NCI-H2107 (cell line): ENCODE data around the gene RAB32.

ENCODE experiments used
- DNase-seq: peaks from one replicate; lab custom pipeline; 2025; lab: John Stamatoyannopoulos, UW

Gene RAB32

GRCh38 chr6:146582857-146583256, 39.2 kb downstream of the RAB32 start:
- DNase-seq, result no peak

GRCh38 chr6:146583966-146584365, 40.3 kb downstream of the RAB32 start:
- DNase-seq, result no peak

GRCh38 chr6:146587459-146587858, 43.8 kb downstream of the RAB32 start:
- DNase-seq, result no peak

DNA sequence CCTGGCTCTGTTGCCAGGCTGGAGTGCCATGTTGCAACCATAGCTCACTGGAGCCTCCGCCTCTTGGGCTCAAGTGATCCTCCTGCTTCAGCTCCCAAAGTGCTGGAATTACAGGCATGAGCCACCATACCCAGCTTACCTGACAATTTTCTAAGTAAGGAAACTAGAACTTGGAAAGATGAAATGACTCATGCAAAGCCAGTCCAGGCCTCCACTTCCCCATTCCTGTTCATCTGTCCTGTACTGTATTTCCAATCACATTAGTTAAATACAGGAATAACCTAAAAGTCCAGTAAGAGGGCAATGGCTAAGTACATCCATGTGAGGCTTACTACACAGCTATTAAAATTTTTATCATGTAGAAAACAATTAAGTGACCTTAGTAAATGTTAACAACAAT, 46.9 kb downstream of the RAB32 start:
- no peak for DNase-seq

DNA sequence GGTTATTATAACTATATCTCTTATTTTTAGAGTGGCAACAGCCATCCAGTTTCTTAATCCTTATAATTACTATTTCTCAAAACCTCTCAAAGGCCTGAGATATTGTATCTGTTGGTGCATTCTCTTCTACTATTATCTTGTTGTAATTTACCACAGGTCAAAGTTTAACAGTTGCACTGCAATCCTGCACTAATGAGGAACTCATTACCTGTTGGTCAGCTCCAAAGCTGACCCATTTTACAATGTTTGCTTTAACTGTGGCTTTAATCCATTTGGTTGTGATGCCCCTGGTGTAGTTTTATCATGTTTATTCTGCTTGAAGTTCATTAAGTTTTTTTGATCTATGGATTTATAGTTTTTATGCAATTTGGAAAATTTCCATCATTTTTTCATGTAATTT, 48.8 kb downstream of the RAB32 start:
- no peak for DNase-seq

DNA sequence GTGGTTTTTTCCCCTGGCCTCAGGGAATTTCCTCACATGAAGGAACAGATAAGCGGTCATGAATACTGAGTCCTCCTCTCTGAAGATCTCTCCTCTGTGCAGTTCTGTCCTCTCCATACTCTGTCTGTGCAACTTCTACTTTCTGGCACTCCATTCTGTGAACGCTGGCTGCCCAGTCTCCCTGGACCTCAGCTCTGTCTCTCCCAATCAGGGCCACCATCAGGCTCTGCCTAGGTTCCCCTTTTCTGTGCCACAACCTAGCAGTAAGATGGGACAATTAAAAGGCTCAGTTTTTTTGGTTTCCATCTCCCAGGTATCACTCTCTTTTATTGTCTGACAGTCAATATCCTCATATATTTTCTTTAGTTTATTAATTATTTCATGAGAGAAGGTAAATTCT, 50.4 kb downstream of the RAB32 start:
- DNase-seq, result no peak

GRCh38 chr6:146594495-146594894, 50.9 kb downstream of the RAB32 start:
- DNase-seq, result no peak

DNA sequence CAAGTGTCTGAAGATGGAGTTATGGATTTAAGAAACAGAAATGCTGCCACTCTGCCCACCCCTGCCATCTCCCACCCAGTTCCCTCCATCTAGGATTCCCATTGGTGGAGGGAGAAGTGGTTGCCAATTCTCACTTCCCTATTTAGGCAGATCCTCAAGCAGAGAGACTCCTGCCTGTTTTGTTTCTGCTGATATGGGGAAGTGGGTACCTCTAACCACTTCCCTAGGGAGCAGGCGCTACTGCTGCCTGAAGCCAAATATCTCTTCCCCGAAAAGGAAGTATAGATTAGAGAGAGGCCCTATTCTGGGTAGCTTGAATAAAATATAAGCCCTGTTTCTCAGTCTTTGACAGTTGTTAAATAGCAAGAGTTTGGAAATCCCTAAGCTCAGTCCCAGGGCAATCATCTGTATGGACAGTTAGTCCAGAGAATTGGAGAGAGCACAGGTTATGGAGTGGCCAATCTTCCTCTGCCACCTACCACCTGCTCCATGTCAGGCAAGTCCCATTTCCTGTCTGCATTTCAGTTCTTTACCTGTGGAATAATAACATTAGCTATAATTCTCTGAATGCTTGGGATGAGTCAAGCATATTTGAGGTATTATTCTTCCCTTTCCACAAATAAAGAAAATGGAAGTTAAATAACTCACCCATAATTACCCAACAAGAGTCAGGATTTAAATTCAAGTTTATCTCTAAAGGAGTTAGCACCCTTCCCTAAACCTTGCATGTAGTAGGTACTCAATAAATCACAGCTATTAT, 52.5 kb downstream of the RAB32 start:
- no peak for DNase-seq

GRCh38 chr6:146598772-146599405, 55.3 kb downstream of the RAB32 start, which contains the start of gene ADGB:
Gene ADGB (plus strand): TSS chr6:146598972. CDS start chr6:146599041, 69 bp downstream.
- DNase-seq, result no peak

DNA sequence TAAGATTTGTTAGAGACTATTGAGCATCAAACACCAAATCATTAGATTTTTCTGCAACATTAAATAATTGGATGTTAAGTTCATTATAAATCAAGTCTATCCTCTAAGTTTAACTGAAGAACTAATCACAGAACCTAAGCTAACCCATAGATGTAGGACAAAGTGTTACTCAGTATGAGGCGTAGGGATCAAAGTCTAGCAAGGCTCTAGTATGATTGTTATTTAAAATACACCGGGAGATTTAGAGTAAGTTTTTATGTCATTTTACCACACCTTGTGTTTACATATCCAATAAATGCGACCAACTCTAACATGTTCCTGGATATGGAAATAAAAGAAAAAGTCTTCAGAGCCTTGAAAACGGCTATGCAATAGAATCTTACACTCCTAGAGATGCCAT, 57.7 kb downstream of the RAB32 start:
- no peak for DNase-seq

DNA sequence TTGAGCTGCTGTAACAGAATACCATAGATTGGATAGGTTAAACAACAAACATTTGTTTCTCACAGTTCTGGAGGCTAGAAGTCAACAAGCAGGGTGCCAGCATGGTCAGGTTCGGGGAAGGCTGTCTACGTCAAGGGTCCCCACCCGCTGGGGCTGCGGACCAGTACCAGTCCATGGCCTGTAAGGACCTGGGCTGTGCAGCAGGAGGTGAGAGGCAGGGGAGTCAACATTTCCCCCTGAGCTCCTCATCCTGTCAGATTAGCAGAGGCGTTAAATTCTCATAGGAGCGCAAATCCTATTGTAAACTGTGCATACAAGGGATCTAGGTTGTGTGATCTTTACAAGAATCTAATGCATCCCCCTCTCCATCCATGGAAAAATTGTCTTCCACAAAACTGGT, 58.9 kb downstream of the RAB32 start:
- DNase-seq, result no peak
